IMR-90 (cell line): ENCODE data around the gene SLC6A3. TPM values are rescaled to one million over a fixed set of nuclear protein-coding genes. Genes with fewer than 3 reads are reported as not detected.

Source experiments
- ATAC-seq: fragments of 200-7000 bp; cut with Tn5 transposase; 2 replicates; pipeline ENCODE4 v1.9.1; 2020; ENCODE audit warnings: low read depth, mild to moderate bottlenecking, moderate library complexity
- BruUV-seq: library from RNA; stranded (reverse); fragments of 400-500 nt; replicated peaks from 2 replicates; lab custom pipeline; 2021; lab: Mats Ljungman, UMichigan
- CTCF ChIA-PET: fragments of 300-600 bp; formaldehyde crosslinking; extraction: SDS; loops from one replicate; lab custom pipeline; 2021; ENCODE audit warnings: antibody characterized with exemption; lab: Yijun Ruan, JAX
- POLR2A ChIA-PET: fragments of 300-600 bp; sonication (Branson Sonifier 250); formaldehyde crosslinking; loops from one replicate; lab custom pipeline; 2022; ENCODE audit warnings: antibody characterized with exemption; ENCODE audit not compliant: unreplicated experiment; lab: Charles Lee
- DNase-seq: peaks from one replicate; pipeline ENCODE4 v3.0.0; 2013
- H2AFZ ChIP-seq: replicated peaks from 2 replicates; pipeline ENCODE3; 2013; ENCODE audit warnings: low read length, mild to moderate bottlenecking; ENCODE audit not compliant: poor library complexity
- H2AK5ac ChIP-seq: 2 replicates; pipeline ENCODE4 v1.6.1; 2013; ENCODE audit warnings: low read depth, low read length, inconsistent platforms
- H2AK9ac ChIP-seq: replicated peaks from 2 replicates; pipeline ENCODE3; 2013; ENCODE audit warnings: mild to moderate bottlenecking, low read depth, low read length, moderate library complexity; ENCODE audit not compliant: poor library complexity
- H2BK120ac ChIP-seq: 2 replicates; pipeline ENCODE4 v1.6.1; 2013; ENCODE audit warnings: low read depth, low read length, inconsistent platforms
- H2BK15ac ChIP-seq: 3 replicates; pipeline ENCODE4 v1.6.1; 2013; ENCODE audit warnings: low read depth, low read length, inconsistent platforms
- H2BK20ac ChIP-seq: 2 replicates; pipeline ENCODE4 v1.6.1; 2013; ENCODE audit warnings: low read depth, mild to moderate bottlenecking, inconsistent platforms, low read length, moderate library complexity
- H2BK5ac ChIP-seq: 2 replicates; pipeline ENCODE4 v1.6.1; 2013; ENCODE audit warnings: mild to moderate bottlenecking, low read depth, low read length, inconsistent platforms; ENCODE audit not compliant: poor library complexity, severe bottlenecking
- H3K14ac ChIP-seq: replicated peaks from 2 replicates; pipeline ENCODE4 v1.6.1; 2013; ENCODE audit warnings: low read depth, low read length, inconsistent platforms
- H3K18ac ChIP-seq: 2 replicates; pipeline ENCODE4 v1.6.1; 2013; ENCODE audit warnings: low read depth, low read length, control low read depth
- H3K23ac ChIP-seq: 2 replicates; pipeline ENCODE4 v1.6.1; 2013; ENCODE audit warnings: low read depth, low read length, inconsistent platforms
- H3K27ac ChIP-seq: 2 replicates; pipeline ENCODE4 v1.5.1; 2013; ENCODE audit warnings: mild to moderate bottlenecking, control low read depth, low read length; ENCODE audit not compliant: insufficient read depth
- H3K27me3 ChIP-seq: 2 replicates; pipeline ENCODE4 v1.6.1; 2013; ENCODE audit warnings: low read length; ENCODE audit not compliant: control insufficient read depth, insufficient read depth
- H3K36me3 ChIP-seq: 2 replicates; pipeline ENCODE4 v1.6.1; 2013; ENCODE audit warnings: low read length, mixed read lengths; ENCODE audit not compliant: control insufficient read depth, insufficient read depth
- H3K4ac ChIP-seq: 2 replicates; pipeline ENCODE4 v1.6.1; 2013; ENCODE audit warnings: low read depth, low read length, inconsistent platforms
- H3K4me1 ChIP-seq: 2 replicates; pipeline ENCODE4 v1.6.1; 2013; ENCODE audit warnings: low read length, mixed read lengths; ENCODE audit not compliant: control insufficient read depth, insufficient read depth
- H3K4me2 ChIP-seq: 2 replicates; pipeline ENCODE4 v1.6.1; 2013; ENCODE audit warnings: low read depth, mild to moderate bottlenecking, control low read depth, low read length, moderate library complexity
- H3K4me3 ChIP-seq: 2 replicates; pipeline ENCODE4 v1.5.1; 2013; ENCODE audit warnings: low read depth, mild to moderate bottlenecking, control low read depth, low read length, moderate library complexity; ENCODE audit not compliant: insufficient read depth
- H3K56ac ChIP-seq: 2 replicates; pipeline ENCODE4 v1.6.1; 2013; ENCODE audit warnings: low read length, inconsistent platforms; ENCODE audit not compliant: insufficient read depth; ENCODE audit errors: extremely low read depth
- H3K79me1 ChIP-seq, 2 experiments: 2 replicates each; pipeline ENCODE4 v1.6.1; 2013; ENCODE audit warnings: low read length in 2 of 2, inconsistent platforms in 1 of 2, low read depth in 1 of 2
- H3K9ac ChIP-seq: 2 replicates; pipeline ENCODE4 v1.6.1; 2013; ENCODE audit warnings: low read depth, low read length, control low read depth
- H3K9me1 ChIP-seq: 2 replicates; pipeline ENCODE4 v1.6.1; 2013; ENCODE audit warnings: low read length, inconsistent platforms; ENCODE audit not compliant: insufficient read depth
- H3K9me3 ChIP-seq: 2 replicates; pipeline ENCODE4 v1.6.1; 2013; ENCODE audit warnings: low read length; ENCODE audit not compliant: control insufficient read depth, insufficient read depth
- H4K20me1 ChIP-seq: 2 replicates; pipeline ENCODE4 v1.6.1; 2013; ENCODE audit warnings: low read length, inconsistent platforms; ENCODE audit not compliant: insufficient read depth
- H4K5ac ChIP-seq: 2 replicates; pipeline ENCODE4 v1.6.1; 2013; ENCODE audit warnings: mild to moderate bottlenecking, low read depth, low read length, control low read depth
- H4K8ac ChIP-seq, 2 experiments: 2 replicates each; pipeline ENCODE4 v1.6.1; 2013; ENCODE audit warnings: low read depth in 2 of 2, low read length in 2 of 2, control low read depth in 1 of 2, inconsistent platforms in 1 of 2
- H4K91ac ChIP-seq: 2 replicates; pipeline ENCODE4 v1.6.1; 2013; ENCODE audit warnings: low read depth, low read length, inconsistent platforms; ENCODE audit not compliant: insufficient read depth
- CEBPB ChIP-seq: IDR thresholded peaks from 2 replicates; pipeline ENCODE4 v1.6.1; 2012; ENCODE audit warnings: low read depth, low read length, improper control_type of control experiment
- CHD1 ChIP-seq: IDR thresholded peaks from 2 replicates; pipeline ENCODE4 v1.6.1; 2012; ENCODE audit warnings: low read depth, low read length, improper control_type of control experiment
- ELK1 ChIP-seq: fragments of 150-350 bp; IDR thresholded peaks from 2 replicates; pipeline ENCODE4 v1.6.1; 2016; ENCODE audit warnings: low read depth, mild to moderate bottlenecking, low read length, moderate library complexity, borderline replicate concordance
- MAFK ChIP-seq: IDR thresholded peaks from 2 replicates; pipeline ENCODE4 v1.6.1; 2012; ENCODE audit warnings: low read depth, low read length, improper control_type of control experiment
- MXI1 ChIP-seq: IDR thresholded peaks from 2 replicates; pipeline ENCODE4 v1.6.1; 2012; ENCODE audit warnings: low read depth, mild to moderate bottlenecking, low read length, moderate library complexity, borderline replicate concordance
- POLR2A ChIP-seq: IDR thresholded peaks from 2 replicates; pipeline ENCODE4 v1.6.1; 2012; ENCODE audit warnings: mild to moderate bottlenecking, low read depth, low read length
- RCOR1 ChIP-seq: IDR thresholded peaks from 2 replicates; pipeline ENCODE4 v1.6.1; 2012; ENCODE audit warnings: mild to moderate bottlenecking, low read length, improper control_type of control experiment; ENCODE audit not compliant: insufficient replicate concordance
- SMC3 ChIP-seq: fragments of 150-350 bp; IDR thresholded peaks from 2 replicates; pipeline ENCODE4 v1.6.1; 2016; ENCODE audit warnings: low read depth, mild to moderate bottlenecking, antibody characterized with exemption, low read length, moderate library complexity
- WGBS, 2 experiments: methylation state at CpG; one replicate each; pipeline versions ENCODE4 v1.1.5 to v1.1.7; 2013; ENCODE audit warnings: missing lambda C conversion rate in 2 of 2; ENCODE audit not compliant: insufficient read length in 1 of 2; ENCODE audit errors: extremely low coverage in 2 of 2; 5-methylcytosine and 5-hydroxymethylcytosine counted together
- dilution Hi-C: fragments of 300-500 bp; cut with HindIII; formaldehyde crosslinking; loops from one replicate; pipeline ENCODE4 v1.14.3; 2018; ENCODE audit warnings: low sequenced_read_pairs; ENCODE audit not compliant: unreplicated experiment
- in situ Hi-C: fragments of 300-500 bp; cut with MboI; formaldehyde crosslinking; loops from 3 replicates; pipeline ENCODE4 v1.14.3; 2019; ENCODE audit warnings: low sequenced_read_pairs, inconsistent platforms, mixed read lengths
- intact Hi-C: fragments of 100-400 bp; cut with micrococcal nuclease; formaldehyde crosslinking; loops from 2 replicates; pipeline ENCODE4 v1.10.0; 2022
- polyA plus RNA-seq, 3 experiments: library from polyadenylated mRNA; depleted of rRNA; stranded (reverse); fragments of >200 nt; gene quantifications; 2 replicates each; pipeline ENCODE4 v1.2.3, GENCODE V29; 2012; ENCODE audit warnings: low replicate concordance in 1 of 3
- total RNA-seq: library from RNA; depleted of rRNA; stranded (reverse); fragments of >200 nt; gene quantifications from 2 replicates; pipeline ENCODE4 v1.2.3, GENCODE V29; 2012
- TF ChIP-seq, protein P1 (sequence below): conservative IDR thresholded peaks from 2 replicates; pipeline ENCODE4 v1.5.1; 2012; ENCODE audit warnings: mild to moderate bottlenecking, low read depth, low read length, improper control_type of control experiment

The SLC6A3 gene
- total and polyA plus RNA-seq, 2 of the 4 experiments (the other 2 are of a cell fraction) = not detected

- Histone ChIP-seq H2BK120ac (no peak overlapping the region), H3K56ac (no peak overlapping the region), H2AFZ (no peak overlapping the region), H3K4me3 (no peak overlapping the region), H3K36me3 (no peaks in the 10 kb centered on the region), H3K18ac (no peak overlapping the region), H3K23ac (no peak overlapping the region), H3K27me3 (peaks cover 55% of the 10 kb centered on the region), H3K27ac (no peak overlapping the region), H4K91ac (no peak overlapping the region), H3K9me3 (peaks cover 5% of the 10 kb centered on the region; the same call in 1 of the 2 replicates), H3K79me1 (no peaks in the 10 kb centered on the region), H4K20me1 (no peaks in the 10 kb centered on the region), H3K4ac (no peak overlapping the region), H4K5ac (no peak overlapping the region), H4K8ac (no peak overlapping the region), H3K14ac (no peak overlapping the region), H2AK5ac (no peak overlapping the region), H3K4me1 (no peaks in the 10 kb centered on the region; the same call in 1 of the 2 replicates), H2BK20ac (no peak overlapping the region), H3K9ac (no peak overlapping the region), H2BK5ac (no peak overlapping the region), H2AK9ac (no peak overlapping the region), H2BK15ac (no peak overlapping the region), H3K4me2 (no peak overlapping the region), H3K9me1 (no peaks in the 10 kb centered on the region)
- dilution Hi-C loops = no loop called here
- ATAC-seq (no peak), DNase-seq (no peak)
- POLR2A ChIA-PET = no interaction called here
- in situ Hi-C loops = no loop called here
- CTCF ChIA-PET = no interaction called here
- 64% methylated on average over 26 of the region's 36 CpGs; no CpG with 5 or more reads in 1 of the 2 experiments for WGBS, 2 experiments
- BruUV-seq = no TSS peak
- TF ChIP-seq POLR2A (no peak), ELK1 (no peak), CEBPB (no peak), RCOR1 (no peak), SMC3 (no peak), MAFK (no peak), MXI1 (no peak), CHD1 (no peak)
- TF ChIP-seq, protein P1, sequence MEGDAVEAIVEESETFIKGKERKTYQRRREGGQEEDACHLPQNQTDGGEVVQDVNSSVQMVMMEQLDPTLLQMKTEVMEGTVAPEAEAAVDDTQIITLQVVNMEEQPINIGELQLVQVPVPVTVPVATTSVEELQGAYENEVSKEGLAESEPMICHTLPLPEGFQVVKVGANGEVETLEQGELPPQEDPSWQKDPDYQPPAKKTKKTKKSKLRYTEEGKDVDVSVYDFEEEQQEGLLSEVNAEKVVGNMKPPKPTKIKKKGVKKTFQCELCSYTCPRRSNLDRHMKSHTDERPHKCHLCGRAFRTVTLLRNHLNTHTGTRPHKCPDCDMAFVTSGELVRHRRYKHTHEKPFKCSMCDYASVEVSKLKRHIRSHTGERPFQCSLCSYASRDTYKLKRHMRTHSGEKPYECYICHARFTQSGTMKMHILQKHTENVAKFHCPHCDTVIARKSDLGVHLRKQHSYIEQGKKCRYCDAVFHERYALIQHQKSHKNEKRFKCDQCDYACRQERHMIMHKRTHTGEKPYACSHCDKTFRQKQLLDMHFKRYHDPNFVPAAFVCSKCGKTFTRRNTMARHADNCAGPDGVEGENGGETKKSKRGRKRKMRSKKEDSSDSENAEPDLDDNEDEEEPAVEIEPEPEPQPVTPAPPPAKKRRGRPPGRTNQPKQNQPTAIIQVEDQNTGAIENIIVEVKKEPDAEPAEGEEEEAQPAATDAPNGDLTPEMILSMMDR = no peak
- intact Hi-C loops = no loop called here
Measured at GRCh38 chr5:1442222-1443145, 2.8 kb downstream of the SLC6A3 start.
